ENCODE measurements around the gene DNAH3.
"Not testable (repeated sequence)": the region's sequence is repeated elsewhere in the genome, so short reads cannot be mapped to it uniquely, and the experiment has no call there.

The DNAH3 gene

DNA sequence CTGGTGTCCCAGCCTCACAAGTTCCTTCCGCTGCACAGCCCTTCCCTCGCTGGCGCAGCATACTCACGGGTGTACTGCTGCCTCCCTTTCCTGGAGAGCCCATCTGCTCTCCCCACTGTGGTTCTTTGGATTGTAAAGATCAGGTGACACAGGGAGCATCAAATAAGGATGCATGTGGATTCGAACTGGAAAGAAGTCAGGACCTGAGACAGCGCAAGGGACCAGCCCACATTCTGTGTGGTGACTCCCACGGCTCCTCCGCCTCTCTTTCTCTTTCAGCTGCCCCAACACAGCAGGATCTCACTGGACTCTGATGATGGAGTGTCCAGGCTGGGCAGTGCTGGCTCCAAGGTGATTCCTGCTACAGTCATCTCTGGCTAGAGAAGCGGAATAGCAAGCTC is 15.9 kb upstream of the DNAH3 start:
- DNase-seq: no peak

DNA sequence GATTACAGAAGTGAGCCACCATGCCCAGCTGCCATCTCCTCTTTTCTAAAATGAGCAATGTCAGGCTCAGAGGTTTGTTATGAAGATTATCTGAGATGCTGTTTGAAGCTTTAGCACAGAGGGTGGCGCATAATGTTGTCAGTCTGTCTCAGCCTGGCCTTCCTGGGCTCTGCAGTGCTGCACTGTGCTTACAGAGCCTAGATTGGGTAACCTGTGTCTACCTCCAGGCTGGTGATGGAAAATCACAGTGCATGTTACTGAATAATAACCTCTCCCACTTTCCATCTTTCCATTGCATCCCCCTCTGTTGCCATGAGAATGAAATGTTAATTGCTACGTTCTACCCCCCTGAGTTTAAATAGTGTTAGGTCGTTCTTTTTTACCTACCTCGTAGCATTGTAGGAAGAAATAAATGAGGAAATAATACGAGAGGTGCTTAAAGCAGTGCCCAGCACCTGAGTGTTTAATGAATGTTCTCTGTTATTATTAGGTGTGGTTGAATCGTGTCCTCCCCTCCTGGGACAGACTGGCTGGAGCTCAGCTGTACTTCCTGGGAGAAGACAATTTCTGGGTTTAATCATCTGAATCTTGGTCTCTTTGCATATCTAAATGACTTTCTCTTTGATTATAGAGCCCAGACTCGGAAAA is 14.0 kb upstream of the DNAH3 start:
- DNase-seq: no peak

GRCh38 chr16:21163576-21163975 is 12.9 kb upstream of the DNAH3 start:
- DNase-seq: no peak

- DNase-seq: no peak
Measured at GRCh38 chr16:21162661-21163151, 12.1 kb upstream of the DNAH3 start.

DNA sequence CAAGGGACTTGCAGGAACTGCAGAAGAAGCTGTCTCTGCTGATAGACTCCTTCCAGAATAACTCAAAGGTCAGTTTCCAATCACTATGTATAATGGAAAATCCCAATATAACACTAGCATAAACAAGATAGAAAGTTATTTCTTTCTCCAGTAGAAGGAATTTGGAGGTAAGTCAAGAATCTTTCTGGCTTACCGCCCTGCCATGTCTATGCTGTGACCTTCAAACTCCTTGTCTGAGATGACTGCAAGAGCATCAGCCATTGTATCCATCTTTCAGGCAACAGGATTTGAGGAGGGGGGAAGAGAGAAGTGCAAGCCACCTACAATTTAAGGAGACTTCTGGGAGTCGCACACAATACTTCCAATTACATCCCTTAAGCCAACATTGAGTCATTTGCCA is 10.6 kb upstream of the DNAH3 start:
- DNase-seq: no peak

GRCh38 chr16:21160276-21160675 is 9.6 kb upstream of the DNAH3 start:
- DNase-seq: no peak

DNA sequence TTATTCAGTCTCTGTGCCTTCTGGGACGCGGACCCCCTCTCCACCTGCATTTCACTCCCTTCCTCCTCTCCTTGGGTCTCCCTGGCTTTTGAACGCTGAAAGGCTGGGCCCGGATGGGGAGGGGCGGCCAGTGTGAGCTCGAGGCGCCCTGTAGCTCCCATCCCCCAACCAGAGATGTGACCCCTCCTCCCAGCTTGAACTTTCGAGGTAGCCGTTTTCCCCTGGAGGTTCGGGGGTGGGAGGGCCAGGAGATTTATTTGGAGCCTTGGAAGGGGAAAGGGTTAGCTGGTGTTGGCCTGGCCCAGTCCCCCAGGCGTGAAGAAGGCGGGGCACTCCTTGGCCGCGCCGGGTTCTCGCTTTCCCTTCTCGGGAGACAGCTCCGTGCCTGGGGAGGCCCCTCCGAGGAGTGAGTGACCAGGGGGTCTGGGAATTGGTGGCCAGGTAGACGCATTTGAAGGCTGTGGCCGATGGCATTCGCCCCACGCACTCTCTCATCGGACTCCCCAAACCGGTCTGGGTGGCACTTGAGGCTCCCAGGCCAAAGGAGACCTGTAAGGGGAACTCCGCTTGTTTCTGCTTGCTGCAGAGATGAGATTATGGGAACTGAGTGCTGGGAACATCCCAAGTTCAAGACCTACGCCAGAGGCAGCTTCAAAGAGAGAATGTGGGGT is 8.8 kb upstream of the DNAH3 start:
- DNase-seq: peak; percentile 8 to 10

DNA sequence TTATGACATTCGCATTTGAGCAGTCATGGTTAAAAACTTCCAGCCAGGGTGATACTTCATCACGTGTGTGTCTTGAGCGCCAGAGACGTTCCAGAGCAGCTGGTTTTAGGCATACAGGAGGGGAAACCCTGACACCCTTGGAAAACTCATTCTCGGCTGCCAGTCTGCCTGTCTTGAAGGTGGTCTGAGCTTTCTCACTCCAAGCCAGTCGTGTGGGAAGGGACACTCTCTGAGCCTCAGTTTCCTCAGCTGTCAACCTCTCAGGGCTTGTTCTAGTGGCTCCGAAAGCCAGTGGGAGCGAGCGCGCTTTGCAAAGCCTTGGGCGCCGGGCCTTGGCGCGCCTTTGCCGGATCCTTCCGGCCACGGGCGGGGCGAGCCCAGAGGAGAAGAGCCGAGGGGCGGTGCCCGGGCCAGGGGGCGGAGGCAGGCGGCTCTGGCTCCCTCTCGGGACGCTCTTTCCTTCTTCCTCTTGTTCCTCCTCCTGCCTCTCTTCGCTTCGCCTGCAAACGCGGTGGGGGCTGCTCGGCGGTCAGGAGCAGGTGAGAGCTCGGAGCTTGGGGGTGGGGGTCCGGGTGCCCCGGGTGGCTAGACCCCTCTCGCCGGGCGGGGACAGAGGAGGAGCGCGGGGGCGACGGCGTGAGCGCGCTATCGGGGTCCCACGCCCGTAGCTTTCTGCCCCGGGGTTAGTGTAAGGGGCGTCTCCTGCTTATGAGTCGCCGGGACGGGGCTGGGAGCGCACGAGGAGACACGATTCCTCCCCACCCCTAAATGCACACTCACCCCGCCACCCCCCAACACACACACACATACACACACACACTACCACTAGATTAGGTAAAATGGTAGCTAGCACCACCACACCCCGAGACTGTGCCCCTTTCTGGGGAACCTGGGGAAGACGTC is 7.8 kb upstream of the DNAH3 start, which contains the start of gene LDAF1:
Gene LDAF1 (plus strand): TSS at position 467 of the 903 bp plus-strand sequence. CDS start 2,509 bp downstream, outside the sequence.
- peak; percentile 69 to 72 for DNase-seq

DNA sequence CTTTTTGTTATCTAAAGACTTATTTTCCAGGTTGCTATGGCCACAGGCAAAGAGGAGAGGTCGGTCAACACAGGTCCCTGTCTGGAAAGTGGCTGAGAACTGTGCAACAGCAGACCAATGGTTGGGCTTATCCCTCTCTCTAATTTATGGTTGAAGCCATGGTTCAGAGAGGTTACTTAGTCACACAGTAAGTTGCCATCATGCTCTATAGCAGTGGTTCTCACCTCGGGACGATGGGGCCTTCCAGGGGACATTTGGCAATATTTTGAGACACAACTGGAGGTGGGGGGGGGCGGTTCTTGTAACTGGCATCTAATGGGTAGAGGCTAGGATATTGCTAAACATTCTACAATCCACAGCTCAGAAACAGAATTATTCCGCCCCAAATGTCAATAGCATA is 7.0 kb upstream of the DNAH3 start:
- DNase-seq: no peak

- peak in 1 of 2 donors; percentile 9 for DNase-seq
Measured at GRCh38 chr16:21156767-21157467, 6.3 kb upstream of the DNAH3 start.

GRCh38 chr16:21156011-21156410 is 5.4 kb upstream of the DNAH3 start:
- not testable (repeated sequence) for DNase-seq

DNA sequence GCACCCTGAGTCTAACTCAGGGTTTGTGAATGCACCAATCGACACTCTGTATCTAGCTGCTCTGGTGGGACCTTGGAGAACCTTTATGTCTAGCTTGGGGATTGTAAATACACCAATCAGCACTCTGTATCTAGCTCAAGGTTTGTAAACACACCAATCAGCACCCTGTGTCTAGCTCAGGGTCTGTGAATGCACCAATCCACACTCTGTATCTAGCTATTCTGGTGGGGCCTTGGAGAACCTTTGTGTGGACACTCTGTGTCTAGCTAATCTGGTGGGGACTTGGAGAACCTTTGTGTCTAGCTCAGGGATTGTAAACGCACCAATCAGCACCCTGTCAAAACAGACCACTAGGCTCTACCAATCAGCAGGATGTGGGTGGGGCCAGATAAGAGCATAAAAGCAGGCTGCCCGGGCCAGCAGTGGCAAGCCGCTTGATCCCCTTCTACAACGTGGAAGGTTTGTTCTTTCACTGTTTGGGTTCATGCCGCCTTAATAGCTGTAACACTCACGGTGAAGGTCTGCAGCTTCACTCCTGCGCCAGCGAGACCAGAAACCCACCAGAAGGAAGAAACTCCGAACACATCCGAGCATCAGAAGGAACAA is 2.6 kb upstream of the DNAH3 start:
- DNase-seq: not testable (repeated sequence)

DNA sequence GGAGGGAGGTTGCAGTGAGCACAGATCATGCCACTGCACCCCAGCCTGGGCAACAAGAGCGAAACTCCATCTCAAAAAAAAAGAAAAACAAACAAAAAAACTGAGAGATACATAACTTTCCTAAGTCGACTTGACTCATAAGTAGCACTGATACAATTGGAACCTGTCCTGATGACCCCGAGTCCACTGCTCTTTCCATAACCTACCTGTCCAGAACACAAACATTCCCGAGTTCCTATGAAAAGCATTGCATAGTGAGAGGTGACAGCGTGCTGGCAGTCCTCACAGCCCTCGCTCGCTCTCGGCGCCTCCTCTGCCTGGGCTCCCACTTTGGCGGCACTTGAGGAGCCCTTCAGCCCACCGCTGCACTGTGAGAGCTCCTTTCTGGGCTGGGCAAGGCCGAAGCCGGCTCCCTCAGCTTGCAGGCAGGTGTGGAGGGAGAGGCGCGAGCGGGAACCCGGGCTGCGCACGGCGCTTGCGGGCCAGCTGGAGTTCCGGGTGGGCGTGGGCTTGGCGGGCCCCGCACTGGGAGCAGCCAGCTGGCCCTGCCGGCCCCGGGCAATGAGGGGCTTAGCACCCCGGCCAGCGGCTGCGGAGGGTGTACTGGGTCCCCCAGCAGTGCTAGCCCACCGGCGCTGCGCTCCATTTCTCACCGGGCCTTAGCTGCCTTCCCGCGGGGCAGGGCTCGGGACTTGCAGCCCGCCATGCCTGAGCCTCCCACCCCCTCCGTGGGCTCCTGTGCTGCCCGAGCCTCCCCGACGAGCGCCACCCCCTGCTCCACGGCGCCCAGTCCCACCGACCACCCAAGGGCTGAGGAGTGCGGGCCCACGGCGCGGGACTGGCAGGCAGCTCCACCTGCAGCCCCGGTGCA is 1.7 kb upstream of the DNAH3 start:
- not testable (repeated sequence) for DNase-seq

DNA sequence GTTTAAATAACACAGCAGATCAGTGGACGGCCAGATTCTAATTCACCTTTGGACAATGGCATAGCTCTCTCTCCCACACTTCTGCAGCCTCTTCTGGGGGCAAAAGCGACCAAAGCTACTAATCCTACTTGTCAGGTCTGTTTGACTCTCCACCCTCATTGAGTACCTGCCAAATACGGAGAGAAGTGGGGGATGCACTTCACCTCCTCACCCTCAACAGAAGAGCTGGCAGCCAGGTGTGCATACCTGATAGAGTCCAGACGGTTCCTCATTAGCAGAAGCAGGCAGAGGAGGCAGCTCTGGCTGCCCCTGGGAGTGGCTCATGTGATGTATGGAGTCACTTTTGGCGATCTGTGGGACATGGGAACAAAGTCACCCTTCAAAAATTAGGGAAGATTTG is 4.9 kb downstream of the DNAH3 start:
- DNase-seq: no peak

DNA sequence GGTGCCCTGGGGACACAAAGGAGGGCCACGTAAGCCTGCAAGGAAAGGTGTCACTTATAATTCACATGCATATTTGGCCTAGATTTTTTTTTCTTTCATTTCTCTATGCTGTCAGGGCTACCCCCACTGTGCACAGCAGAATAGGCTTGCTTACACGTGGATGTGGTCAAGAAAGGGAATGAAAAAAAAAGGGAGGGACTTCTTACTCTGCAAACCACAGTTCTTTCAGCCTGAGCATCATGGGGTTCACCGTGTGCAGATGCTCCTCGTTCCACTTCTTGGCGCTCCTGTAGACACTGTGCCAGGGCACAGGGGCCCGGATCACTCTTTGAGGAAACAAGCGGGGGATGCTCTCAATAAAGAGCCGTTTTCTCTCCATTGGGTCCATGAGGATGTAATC is 16.6 kb downstream of the DNAH3 start:
- DNase-seq: no peak

- no peak for DNase-seq
Measured at GRCh38 chr16:21130811-21131210, 19.8 kb downstream of the DNAH3 start.

DNA sequence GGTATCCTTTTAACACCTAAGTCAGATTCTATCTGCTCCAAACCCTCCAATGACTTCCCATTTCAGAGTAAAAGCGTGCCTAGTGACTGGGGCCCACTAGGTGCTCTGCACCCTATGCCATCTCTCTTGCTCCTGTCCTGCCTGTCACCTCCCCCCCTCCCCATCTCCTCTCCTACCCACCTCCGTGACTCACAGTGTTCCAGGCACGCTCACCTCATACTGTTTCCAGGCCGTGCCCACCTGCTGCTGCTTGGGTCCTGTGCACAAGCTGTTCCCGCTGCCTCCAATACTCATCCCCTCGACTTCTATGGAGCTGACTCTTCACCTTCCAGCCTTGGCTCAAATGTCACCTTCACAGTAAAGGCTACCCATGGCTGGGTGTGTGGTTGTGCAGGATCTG is 21.7 kb downstream of the DNAH3 start:
- DNase-seq: no peak

- no peak for DNase-seq
Measured at GRCh38 chr16:21126518-21126917, 24.1 kb downstream of the DNAH3 start.

- DNase-seq: no peak
Measured at GRCh38 chr16:21125191-21125590, 25.5 kb downstream of the DNAH3 start.

DNA sequence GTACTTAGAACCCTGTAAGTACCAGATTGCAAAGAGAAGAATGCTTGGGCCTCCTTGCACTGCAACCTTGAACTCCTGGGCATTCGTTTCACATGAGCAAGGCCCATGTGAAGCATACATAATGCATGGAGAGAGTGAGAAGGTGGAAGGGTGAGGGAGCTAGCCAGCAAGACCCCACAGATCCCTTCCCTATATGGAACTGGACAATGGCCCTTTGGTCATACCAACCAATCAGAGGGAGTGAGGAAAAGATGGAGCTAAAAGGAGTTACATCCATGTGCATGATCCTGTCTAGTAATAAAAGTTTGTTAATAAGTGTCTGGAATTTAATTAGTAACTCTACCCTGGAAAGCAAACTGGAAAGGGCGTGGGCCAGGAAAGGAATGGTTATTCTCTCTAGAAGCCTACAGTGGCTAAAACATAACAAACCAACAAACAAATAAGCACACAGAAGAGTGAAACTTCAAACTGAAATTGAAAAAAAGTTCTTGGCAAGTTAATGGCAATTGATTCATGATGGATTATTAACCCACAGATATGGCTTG is 29.6 kb downstream of the DNAH3 start:
- DNase-seq: no peak

- DNase-seq: no peak
Measured at GRCh38 chr16:21117567-21117966, 33.1 kb downstream of the DNAH3 start.

All from activated CD4-positive, alpha-beta T cell treated with anti-CD3 and anti-CD28 coated beads for 4 hours (primary cell).